Osteoblast (primary cell): ENCODE measurements around the gene TNPO2. TPM values are rescaled to one million over a fixed set of nuclear protein-coding genes. Genes with fewer than 3 reads are reported as not detected.

Experiments
- DNase-seq: peaks from one replicate; pipeline ENCODE4 v3.0.0; 2011; ENCODE audit warnings: low spot score, mixed read lengths; ENCODE audit not compliant: insufficient read length; ENCODE audit errors: missing footprints
- H2AFZ ChIP-seq: 2 replicates; pipeline ENCODE4 v1.6.0; 2011; ENCODE audit warnings: mild to moderate bottlenecking, low read length
- H3K27ac ChIP-seq: 2 replicates; pipeline ENCODE4 v1.5.1; 2011; ENCODE audit warnings: mild to moderate bottlenecking, low read depth, low read length, moderate library complexity
- H3K27me3 ChIP-seq: 2 replicates; pipeline ENCODE4 v1.6.0; 2012; ENCODE audit warnings: mild to moderate bottlenecking, control low read depth, inconsistent platforms, low read length, moderate library complexity; ENCODE audit not compliant: insufficient read depth
- H3K36me3 ChIP-seq: 2 replicates; pipeline ENCODE4 v1.5.1; 2011; ENCODE audit warnings: mild to moderate bottlenecking, low read length, control low read depth, moderate library complexity; ENCODE audit not compliant: insufficient read depth
- H3K4me1 ChIP-seq: 2 replicates; pipeline ENCODE4 v1.5.1; 2011; ENCODE audit warnings: mild to moderate bottlenecking, low read length, control low read depth, moderate library complexity; ENCODE audit not compliant: insufficient read depth
- H3K4me2 ChIP-seq: 2 replicates; pipeline ENCODE4 v1.6.0; 2011; ENCODE audit warnings: mild to moderate bottlenecking, low read length; ENCODE audit not compliant: insufficient read depth
- H3K4me3 ChIP-seq: fragments of 200-600 bp; sonication (generic); 3 replicates; pipeline ENCODE4 v1.5.1; 2012; ENCODE audit warnings: mild to moderate bottlenecking, low read length, inconsistent platforms; ENCODE audit not compliant: insufficient read depth
- H3K79me2 ChIP-seq: 2 replicates; pipeline ENCODE4 v1.6.0; 2012; ENCODE audit warnings: mild to moderate bottlenecking, low read length, control low read depth, inconsistent platforms; ENCODE audit not compliant: insufficient read depth
- H3K9me3 ChIP-seq: 2 replicates; pipeline ENCODE4 v1.5.1; 2011; ENCODE audit warnings: low read depth, low read length, control low read depth
- H4K20me1 ChIP-seq: 2 replicates; pipeline ENCODE4 v1.6.0; 2012; ENCODE audit warnings: mild to moderate bottlenecking, low read length, control low read depth; ENCODE audit not compliant: insufficient read depth
- CTCF ChIP-seq: IDR thresholded peaks from 2 replicates; pipeline ENCODE4 v1.5.1; 2011; ENCODE audit warnings: mild to moderate bottlenecking, low read depth, low read length, moderate library complexity; ENCODE audit errors: extremely low read depth
- total RNA-seq: library from RNA; depleted of rRNA; stranded (reverse); fragments of >200 nt; gene quantifications from 2 replicates; pipeline ENCODE4 v1.2.3, GENCODE V29; 2012

Gene TNPO2
- total RNA-seq, 1 donor, result 36.6 TPM

DNA sequence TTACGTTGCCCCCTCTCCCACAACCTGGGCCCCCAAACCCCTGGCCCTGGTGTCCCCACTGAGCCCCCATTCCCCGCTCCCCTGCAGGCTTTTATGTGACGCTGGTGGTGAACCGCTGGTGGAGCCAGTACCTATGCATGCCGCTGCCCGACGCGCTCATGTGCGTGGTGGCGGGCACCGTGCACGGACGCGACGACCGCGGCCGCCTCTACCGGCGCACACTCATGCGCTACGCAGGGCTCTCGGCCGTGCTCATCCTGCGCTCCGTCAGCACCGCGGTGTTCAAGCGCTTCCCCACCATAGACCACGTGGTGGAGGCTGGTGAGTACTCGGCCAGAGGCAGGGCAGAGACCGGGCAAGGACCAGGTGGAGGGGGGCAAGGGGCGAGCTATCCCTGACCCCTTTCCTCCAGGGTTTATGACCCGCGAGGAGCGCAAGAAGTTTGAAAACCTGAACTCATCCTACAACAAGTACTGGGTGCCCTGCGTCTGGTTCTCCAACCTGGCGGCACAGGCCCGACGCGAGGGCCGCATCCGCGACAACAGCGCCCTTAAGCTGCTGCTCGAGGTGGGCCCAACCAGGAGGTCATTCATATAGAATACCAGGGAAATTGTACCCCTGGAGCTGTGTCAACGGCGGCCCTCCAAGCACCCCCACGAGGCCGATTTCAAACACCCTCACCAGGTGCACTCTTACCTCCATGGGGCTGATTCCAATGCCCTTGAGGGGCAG lies 30.9 kb upstream of the TNPO2 start:
- no peaks in the 10 kb centered on the region for H3K36me3 ChIP-seq
- peaks cover 17% of the 10 kb centered on the region for H3K4me1 ChIP-seq
- no peak overlapping the region for H2AFZ ChIP-seq
- no peaks in the 10 kb centered on the region for H3K9me3 ChIP-seq
- no peak overlapping the region for H3K4me3 ChIP-seq
- TF ChIP-seq CTCF, result no peak
- peaks cover 22% of the 10 kb centered on the region for H3K27me3 ChIP-seq
- no peaks in the 10 kb centered on the region for H4K20me1 ChIP-seq
- H3K4me2 ChIP-seq, result no peak overlapping the region
- no peaks in the 10 kb centered on the region for H3K79me2 ChIP-seq
- no peak overlapping the region for H3K27ac ChIP-seq
- peak; percentile 36 for DNase-seq

DNA sequence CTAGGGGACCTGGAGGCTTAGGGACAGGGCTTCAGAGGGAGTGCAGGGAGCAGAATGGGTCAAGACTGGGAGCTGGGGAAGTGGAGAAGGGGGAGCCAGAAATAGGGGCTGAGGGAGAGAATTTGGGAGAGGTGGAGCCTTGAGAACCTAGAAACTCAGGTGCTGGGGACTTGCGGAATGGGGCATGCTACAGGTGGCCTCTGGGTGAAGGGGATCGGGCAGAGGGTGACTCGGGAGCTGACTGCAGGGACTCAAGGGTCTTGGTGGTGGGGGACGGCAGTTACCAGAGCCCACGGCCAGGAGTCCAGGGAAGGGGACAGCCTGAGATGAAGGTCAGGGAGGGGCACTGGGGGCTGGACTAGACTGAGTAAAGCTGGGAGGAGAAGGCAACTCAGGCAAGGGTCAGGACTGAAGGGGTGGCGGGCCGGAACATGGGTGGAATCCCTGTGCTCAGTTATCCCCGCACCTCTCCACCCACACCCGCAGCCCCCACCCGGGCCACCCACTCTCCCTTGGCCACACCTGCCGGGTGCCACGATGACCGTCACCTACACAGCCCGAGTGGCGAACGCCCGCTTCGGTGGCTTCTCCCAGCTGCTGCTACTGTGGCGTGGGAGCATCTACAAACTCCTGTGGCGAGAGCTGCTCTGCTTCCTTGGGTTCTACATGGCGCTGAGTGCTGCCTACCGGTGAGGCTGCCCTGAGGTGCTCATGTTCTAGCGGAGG lies 28.5 kb upstream of the TNPO2 start:
- Histone ChIP-seq H3K36me3 (peaks cover 5% of the 10 kb centered on the region), H3K4me1 (peaks cover 14% of the 10 kb centered on the region), H3K4me2 (no peak overlapping the region), H3K9me3 (no peaks in the 10 kb centered on the region), H3K79me2 (no peaks in the 10 kb centered on the region), H3K27me3 (peaks cover 22% of the 10 kb centered on the region), H2AFZ (no peak overlapping the region), H4K20me1 (no peaks in the 10 kb centered on the region), H3K27ac (no peak overlapping the region), H3K4me3 (no peak overlapping the region)
- peak; percentile 74 for DNase-seq
- TF ChIP-seq CTCF, result no peak

GRCh38 chr19:12751635-12752034 lies 27.9 kb upstream of the TNPO2 start, which contains the start of gene BEST2:
Gene BEST2 (plus strand): TSS chr19:12751791. CDS start chr19:12752593, 802 bp downstream.
- Histone ChIP-seq H3K27ac (no peak within 1 kb of the TSS), H3K79me2 (no peaks in the 10 kb centered on the region)
- peak; percentile 76 for DNase-seq

More at GRCh38 chr19:12751635-12752034, 27.9 kb upstream of the TNPO2 start, which contains the start of gene BEST2:
- Histone ChIP-seq H3K36me3 (peaks cover 9% of the 10 kb centered on the region), H3K4me3 (no peak within 1 kb of the TSS), H4K20me1 (no peaks in the 10 kb centered on the region), H3K27me3 (peaks cover 22% of the 10 kb centered on the region), H2AFZ (no peak within 1 kb of the TSS), H3K4me2 (no peak within 1 kb of the TSS), H3K9me3 (no peaks in the 10 kb centered on the region), H3K4me1 (peaks cover 14% of the 10 kb centered on the region)
- TF ChIP-seq CTCF, result no peak
